ENCODE data around the gene FBXW11. TPM values are rescaled to one million over a fixed set of nuclear protein-coding genes. Genes with fewer than 3 reads are reported as not detected.

The FBXW11 gene
- total and polyA plus RNA-seq, 4 donors = 7.6 to 87.5 (median 35.2) TPM

DNA sequence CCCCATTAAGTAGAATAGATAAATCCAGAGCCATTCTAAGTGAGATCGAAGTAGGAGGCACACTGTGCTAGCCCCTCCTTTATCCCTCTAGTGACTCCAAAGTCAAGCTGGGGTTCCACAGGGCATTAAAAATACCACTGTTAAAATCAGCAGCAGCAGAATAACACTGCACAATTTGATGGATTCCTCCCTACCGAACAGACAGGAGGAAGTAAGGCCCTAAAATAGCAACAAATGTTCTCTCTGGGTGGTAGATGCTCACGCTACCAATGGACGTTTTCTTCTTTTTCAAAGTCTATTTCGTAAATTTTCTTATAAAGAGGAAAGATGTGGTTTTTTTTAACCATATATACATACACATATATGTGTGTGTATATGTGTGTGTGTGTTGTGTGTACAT, 54.4 kb downstream of the FBXW11 start:
- ATAC-seq (ENCODE audit: insufficient read depth, low FRiP score) = no peak
- H3K27ac ChIP-seq (ENCODE audit: low read depth in 1 of 2, low read length in 1 of 2) = no peak overlapping the region
- TF ChIP-seq, protein P1, sequence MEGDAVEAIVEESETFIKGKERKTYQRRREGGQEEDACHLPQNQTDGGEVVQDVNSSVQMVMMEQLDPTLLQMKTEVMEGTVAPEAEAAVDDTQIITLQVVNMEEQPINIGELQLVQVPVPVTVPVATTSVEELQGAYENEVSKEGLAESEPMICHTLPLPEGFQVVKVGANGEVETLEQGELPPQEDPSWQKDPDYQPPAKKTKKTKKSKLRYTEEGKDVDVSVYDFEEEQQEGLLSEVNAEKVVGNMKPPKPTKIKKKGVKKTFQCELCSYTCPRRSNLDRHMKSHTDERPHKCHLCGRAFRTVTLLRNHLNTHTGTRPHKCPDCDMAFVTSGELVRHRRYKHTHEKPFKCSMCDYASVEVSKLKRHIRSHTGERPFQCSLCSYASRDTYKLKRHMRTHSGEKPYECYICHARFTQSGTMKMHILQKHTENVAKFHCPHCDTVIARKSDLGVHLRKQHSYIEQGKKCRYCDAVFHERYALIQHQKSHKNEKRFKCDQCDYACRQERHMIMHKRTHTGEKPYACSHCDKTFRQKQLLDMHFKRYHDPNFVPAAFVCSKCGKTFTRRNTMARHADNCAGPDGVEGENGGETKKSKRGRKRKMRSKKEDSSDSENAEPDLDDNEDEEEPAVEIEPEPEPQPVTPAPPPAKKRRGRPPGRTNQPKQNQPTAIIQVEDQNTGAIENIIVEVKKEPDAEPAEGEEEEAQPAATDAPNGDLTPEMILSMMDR (IDR thresholded peaks at IDR 0.05; ENCODE audit: control extremely low read depth, extremely low read depth) = no peak
- DNase-seq = no peak
- H3K9ac ChIP-seq (ENCODE audit: insufficient read depth in 1 of 2, low read length in 2 of 2) = no peak overlapping the region
- WGBS, 2 donors = 52 to 69% methylated on average over 5 of the region's 5 CpGs
- no peaks in the 10 kb centered on the region for H3K27me3 ChIP-seq (ENCODE audit: control insufficient read depth in 3 of 3, insufficient read depth in 3 of 3, low read length in 2 of 3)
- peaks cover 2 to 36% (median 17%) of the 10 kb centered on the region in 5 donors for H3K4me1 ChIP-seq (ENCODE audit: control insufficient read depth in 5 of 5, insufficient read depth in 5 of 5, low read length in 5 of 5)
- no peaks in the 10 kb centered on the region for H3K36me3 ChIP-seq (ENCODE audit: control insufficient read depth in 4 of 4, insufficient read depth in 4 of 4, low read length in 4 of 4)
- H3K9me3 ChIP-seq (ENCODE audit: control insufficient read depth in 4 of 4, insufficient read depth in 3 of 4, low read length in 3 of 4) = no peaks in the 10 kb centered on the region
- no peak overlapping the region for H3K4me3 ChIP-seq

DNA sequence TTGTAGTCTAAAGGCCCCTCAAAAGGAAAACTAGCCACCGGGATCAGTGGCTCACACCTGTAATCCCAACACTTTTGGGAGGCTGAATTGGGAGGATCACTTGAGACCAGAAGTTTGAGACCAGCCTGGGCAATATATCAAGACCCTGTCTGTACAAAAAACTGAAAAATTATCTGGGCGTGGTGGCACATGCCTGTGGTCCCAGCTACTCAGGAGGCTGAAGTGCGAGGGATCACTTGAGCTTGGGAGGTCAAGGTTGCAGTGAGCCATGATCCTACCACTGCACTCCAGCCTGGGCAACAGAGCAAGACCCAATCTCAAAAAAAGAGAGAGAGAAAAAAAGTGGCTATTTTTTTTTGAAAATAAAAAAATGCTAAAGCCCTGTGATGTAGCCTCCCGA, 55.2 kb downstream of the FBXW11 start:
- no peak overlapping the region for H3K27ac ChIP-seq (ENCODE audit: low read depth in 1 of 2, low read length in 1 of 2)
- no peak overlapping the region for H3K4me3 ChIP-seq
- no peak for DNase-seq
- H3K27me3 ChIP-seq (ENCODE audit: control insufficient read depth in 3 of 3, insufficient read depth in 3 of 3, low read length in 2 of 3) = no peaks in the 10 kb centered on the region
- H3K9ac ChIP-seq (ENCODE audit: insufficient read depth in 1 of 2, low read length in 2 of 2) = no peak overlapping the region
- TF ChIP-seq, protein P1 (IDR thresholded peaks at IDR 0.05; ENCODE audit: control extremely low read depth, extremely low read depth) = no peak
- no peaks in the 10 kb centered on the region for H3K36me3 ChIP-seq (ENCODE audit: control insufficient read depth in 4 of 4, insufficient read depth in 4 of 4, low read length in 4 of 4)
- no peaks in the 10 kb centered on the region for H3K9me3 ChIP-seq (ENCODE audit: control insufficient read depth in 4 of 4, insufficient read depth in 3 of 4, low read length in 3 of 4)
- H3K4me1 ChIP-seq (ENCODE audit: control insufficient read depth in 5 of 5, insufficient read depth in 5 of 5, low read length in 5 of 5) = peaks cover 2 to 28% (median 10%) of the 10 kb centered on the region in 5 donors
- WGBS, 2 donors = 73 to 74% methylated on average over 4 of the region's 4 CpGs
- ATAC-seq (ENCODE audit: insufficient read depth, low FRiP score) = no peak

DNA sequence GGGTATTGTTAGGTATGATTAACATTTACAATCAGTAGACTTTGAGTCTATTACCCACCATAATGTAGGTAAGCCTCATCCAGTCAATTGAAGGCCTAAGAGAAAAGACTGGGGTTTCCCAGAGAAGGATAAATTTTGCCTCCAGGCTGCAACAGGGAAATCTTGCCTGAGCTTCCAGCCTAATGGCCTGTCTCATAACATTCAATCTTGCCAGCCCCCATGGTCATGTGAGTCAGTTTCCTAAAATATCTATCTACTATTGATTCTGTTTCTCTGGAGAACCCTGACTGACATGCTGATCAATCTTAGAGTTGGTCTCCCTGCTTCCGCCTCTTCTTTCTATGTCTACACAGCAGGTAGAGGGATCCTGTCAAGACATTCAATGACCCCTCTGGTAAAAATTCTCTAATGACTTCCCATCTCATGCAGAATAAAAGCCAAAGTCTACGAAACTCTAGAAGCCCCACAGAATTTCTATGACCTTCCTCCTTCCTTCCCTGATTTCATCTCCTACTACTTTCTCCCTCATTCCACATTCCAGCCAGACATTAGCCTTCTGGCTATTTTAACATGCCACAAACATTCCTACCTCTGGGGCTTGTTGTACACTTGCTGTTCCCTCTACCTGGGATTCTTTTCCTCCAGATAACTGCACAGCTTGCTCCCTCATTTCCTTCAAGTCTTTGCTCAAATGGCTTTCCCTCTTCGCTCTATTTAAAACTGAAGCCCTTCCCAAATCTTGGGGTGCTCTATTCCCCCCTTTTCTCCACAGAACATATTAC, 60.2 kb downstream of the FBXW11 start:
- Histone ChIP-seq H3K4me1 (ENCODE audit: control insufficient read depth in 5 of 5, insufficient read depth in 5 of 5, low read length in 5 of 5) (peaks cover 0 to 15% (median 0%) of the 10 kb centered on the region in 5 donors), H3K9ac (ENCODE audit: insufficient read depth in 1 of 2, low read length in 2 of 2) (no peak overlapping the region), H3K4me3 (no peak overlapping the region), H3K36me3 (ENCODE audit: control insufficient read depth in 4 of 4, insufficient read depth in 4 of 4, low read length in 4 of 4) (no peaks in the 10 kb centered on the region), H3K27me3 (ENCODE audit: control insufficient read depth in 3 of 3, insufficient read depth in 3 of 3, low read length in 2 of 3) (no peaks in the 10 kb centered on the region), H3K27ac (ENCODE audit: low read depth in 1 of 2, low read length in 1 of 2) (no peak overlapping the region), H3K9me3 (ENCODE audit: control insufficient read depth in 4 of 4, insufficient read depth in 3 of 4, low read length in 3 of 4) (peaks cover 0 to 3% (median 0%) of the 10 kb centered on the region in 4 donors)
- ATAC-seq (ENCODE audit: insufficient read depth, low FRiP score) (no peak), DNase-seq (no peak)
- TF ChIP-seq, protein P1 (IDR thresholded peaks at IDR 0.05; ENCODE audit: control extremely low read depth, extremely low read depth) = no peak
- WGBS, 2 donors = 88 to 96% methylated on average over 3 of the region's 3 CpGs
